ENCODE data around the gene TMEM233. TPM values are rescaled to one million over a fixed set of nuclear protein-coding genes. Genes with fewer than 3 reads are reported as not detected.

The TMEM233 gene
- total RNA-seq, 1 experiment from 2014 or later = 0.28 TPM

DNA sequence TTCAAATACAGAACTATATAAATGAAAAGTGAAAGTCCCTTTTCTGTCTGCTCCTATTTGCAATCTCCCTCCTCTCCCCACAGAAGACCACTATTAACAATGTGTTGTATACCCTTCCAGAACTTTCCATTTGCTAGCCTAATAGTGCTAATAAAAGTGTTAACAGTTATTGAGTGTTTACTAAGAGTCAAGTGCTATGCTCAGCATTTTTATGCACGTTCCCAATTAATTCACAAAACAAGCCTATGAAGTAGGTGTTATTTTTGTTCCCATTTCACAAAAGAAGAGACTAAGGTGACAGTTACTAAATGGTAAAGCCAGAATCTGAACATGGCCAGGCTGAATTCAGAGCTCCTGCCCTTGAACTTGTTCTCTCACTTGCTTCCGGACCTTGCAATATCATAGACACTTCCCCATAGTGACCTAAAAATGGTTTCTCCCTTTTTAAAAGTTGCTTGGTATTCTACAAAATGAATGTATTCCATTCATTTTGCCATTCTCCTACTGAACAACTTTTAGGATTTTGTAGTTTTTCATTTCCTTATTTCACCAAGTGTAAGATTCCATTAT is 72.7 kb downstream of the TMEM233 start:
- H3K4me3 Mint-ChIP-seq = no peak overlapping the region
- CTCF ChIA-PET = interaction anchor here (1.0 to 1.1 kb wide), 3 partner anchors 15 to 24 kb away, joined by 3 to 6 read pairs (median 4); no protein-coding TSS in a partner anchor

DNA sequence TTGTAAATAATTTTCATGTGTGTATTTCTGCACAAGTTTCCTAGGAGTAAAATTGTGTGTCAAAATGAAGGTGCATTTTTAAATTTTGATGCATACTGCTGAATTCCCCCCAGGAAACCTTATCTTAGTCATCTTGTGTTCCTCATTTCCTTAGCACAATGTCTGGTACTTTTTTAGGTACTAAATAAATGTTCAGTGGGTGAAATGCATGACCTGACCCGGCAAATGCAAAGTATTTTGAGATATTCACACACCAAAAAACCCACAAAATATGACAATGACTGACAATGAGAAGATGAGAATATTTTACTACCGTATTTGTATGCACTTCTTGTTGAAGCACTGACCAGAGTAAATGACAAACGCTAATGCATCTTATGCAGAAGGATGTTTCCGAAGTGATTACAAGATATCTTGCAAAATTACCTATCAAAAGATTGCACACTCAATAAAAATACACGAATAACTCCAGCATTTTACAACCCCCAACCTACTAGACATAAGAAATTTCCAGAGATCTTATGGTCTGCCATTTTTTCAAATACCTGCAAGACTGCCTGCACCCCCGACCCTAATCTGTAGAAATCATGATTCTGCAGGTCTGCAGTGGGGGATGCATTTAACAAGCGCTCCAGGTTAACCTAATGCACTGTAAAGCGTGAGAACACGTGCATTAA is 73.5 kb downstream of the TMEM233 start:
- Mint-ChIP-seq H3K27me3 (ENCODE audit: low read depth) (peaks cover 7% of the 10 kb centered on the region), H3K27ac (peak overlapping the region; percentile 78), H3K36me3 (peaks cover 22% of the 10 kb centered on the region), H3K4me3 (peak overlapping the region; percentile 93), H3K4me1 (peaks cover 13% of the 10 kb centered on the region), H3K9me3 (no peaks in the 10 kb centered on the region)
- DNase-seq (ENCODE audit: low spot score) (no peak), ATAC-seq (peak; percentile 10)
- TF ChIP-seq ZNF263 (CRISPR knock-in tag; IDR thresholded peaks at IDR 0.05; ENCODE audit: low read depth) (no peak), NFE2L1 (CRISPR knock-in tag; IDR thresholded peaks at IDR 0.05) (no peak), ZNF121 (CRISPR knock-in tag; IDR thresholded peaks at IDR 0.05) (no peak), GABPB1 (CRISPR knock-in tag; IDR thresholded peaks at IDR 0.05) (no peak)
- TF ChIP-seq, protein P1, sequence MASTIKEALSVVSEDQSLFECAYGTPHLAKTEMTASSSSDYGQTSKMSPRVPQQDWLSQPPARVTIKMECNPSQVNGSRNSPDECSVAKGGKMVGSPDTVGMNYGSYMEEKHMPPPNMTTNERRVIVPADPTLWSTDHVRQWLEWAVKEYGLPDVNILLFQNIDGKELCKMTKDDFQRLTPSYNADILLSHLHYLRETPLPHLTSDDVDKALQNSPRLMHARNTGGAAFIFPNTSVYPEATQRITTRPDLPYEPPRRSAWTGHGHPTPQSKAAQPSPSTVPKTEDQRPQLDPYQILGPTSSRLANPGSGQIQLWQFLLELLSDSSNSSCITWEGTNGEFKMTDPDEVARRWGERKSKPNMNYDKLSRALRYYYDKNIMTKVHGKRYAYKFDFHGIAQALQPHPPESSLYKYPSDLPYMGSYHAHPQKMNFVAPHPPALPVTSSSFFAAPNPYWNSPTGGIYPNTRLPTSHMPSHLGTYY (CRISPR knock-in tag; IDR thresholded peaks at IDR 0.05) = no peak
- ChIA-PET CTCF (interaction anchor here (0.6 to 2.0 kb wide), 18 partner anchors 9 to 511 kb away, joined by 3 to 20 read pairs (median 3); no protein-coding TSS in a partner anchor), POLR2A (interaction anchor here (0.5 kb wide), 1 partner anchor 11 kb away, joined by 4 read pairs; no protein-coding TSS in a partner anchor)

More for the DNA sequence above, 72.7 kb downstream of the TMEM233 start:
- Mint-ChIP-seq H3K4me1 (peaks cover 13% of the 10 kb centered on the region), H3K27ac (no peak overlapping the region), H3K27me3 (ENCODE audit: low read depth) (peaks cover 10% of the 10 kb centered on the region), H3K36me3 (peaks cover 14% of the 10 kb centered on the region), H3K9me3 (no peaks in the 10 kb centered on the region)
- TF ChIP-seq ZNF317 (CRISPR knock-in tag; IDR thresholded peaks at IDR 0.05; ENCODE audit: borderline replicate concordance, low read depth) (no peak), MXD4 (CRISPR knock-in tag; IDR thresholded peaks at IDR 0.05; ENCODE audit: borderline replicate concordance) (no peak), NFYB (CRISPR knock-in tag; conservative IDR thresholded peaks at IDR 0.05; ENCODE audit: low read depth) (no peak), GRHL2 (CRISPR knock-in tag; IDR thresholded peaks at IDR 0.05; ENCODE audit: insufficient replicate concordance, severe bottlenecking) (no peak), TCF7 (CRISPR knock-in tag; IDR thresholded peaks at IDR 0.05; ENCODE audit: low read depth) (no peak)
- ATAC-seq (no peak), DNase-seq (ENCODE audit: low spot score) (no peak)
- POLR2A ChIA-PET = no interaction called here

DNA sequence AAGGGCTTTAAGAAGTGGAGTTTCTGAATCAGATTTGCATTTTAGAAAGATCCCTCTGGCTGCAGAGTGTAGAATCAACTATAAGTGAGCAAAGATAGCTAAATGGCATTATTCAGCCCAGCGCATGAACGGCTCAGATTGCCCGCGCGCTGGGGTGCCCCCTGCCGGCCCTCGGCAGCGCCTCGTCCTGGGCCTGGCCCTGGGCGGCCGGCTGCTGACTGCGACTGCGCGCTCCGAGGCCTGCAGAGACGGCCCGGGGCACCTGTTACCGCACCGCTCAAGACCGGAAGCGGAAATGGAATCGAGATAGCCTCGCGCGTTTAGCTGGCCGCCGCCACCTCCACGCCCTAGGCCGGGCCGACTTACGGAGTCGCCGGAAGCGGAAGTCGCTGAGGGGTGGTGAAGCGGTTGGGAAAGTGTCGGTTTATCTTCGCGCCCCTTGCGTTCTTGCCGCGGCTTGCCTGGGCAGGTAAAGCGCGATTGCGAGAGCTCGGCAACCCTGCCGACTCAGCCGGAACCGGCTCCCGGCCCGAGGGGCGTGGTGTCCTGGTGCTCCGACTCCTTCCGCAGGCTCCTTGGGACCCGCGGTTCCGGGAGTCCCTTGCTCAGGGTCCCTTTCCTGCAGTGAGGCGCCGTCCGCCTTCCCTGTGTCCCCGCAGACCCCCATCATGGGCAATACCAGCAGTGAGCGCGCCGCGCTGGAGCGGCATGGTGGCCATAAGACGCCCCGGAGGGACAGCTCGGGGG is 74.2 kb downstream of the TMEM233 start, which contains the start of gene PRKAB1:
PRKAB1 (plus strand) TSS at position 557 of the 747 bp plus-strand sequence; CDS start at position 669, 112 bp downstream.
- peak within 1 kb of the TSS; percentile 93 for H3K4me3 Mint-ChIP-seq
- ChIA-PET CTCF (interaction anchor here (0.6 to 2.0 kb wide), 19 partner anchors 9 to 511 kb away, joined by 3 to 20 read pairs (median 3); no protein-coding TSS in a partner anchor), POLR2A (interaction anchor here (0.5 kb wide), 1 partner anchor 10 kb away, joined by 4 read pairs; no protein-coding TSS in a partner anchor)
- DNase-seq (ENCODE audit: low spot score) = peak; percentile 96
- ATAC-seq = peak; percentile 96
- peaks cover 13% of the 10 kb centered on the region for H3K4me1 Mint-ChIP-seq
- peak within 1 kb of the TSS; percentile 85 for H3K27ac Mint-ChIP-seq
- peaks cover 3% of the 10 kb centered on the region for H3K27me3 Mint-ChIP-seq (ENCODE audit: low read depth)
- peaks cover 29% of the 10 kb centered on the region for H3K36me3 Mint-ChIP-seq
- no peaks in the 10 kb centered on the region for H3K9me3 Mint-ChIP-seq
- TF ChIP-seq EMX1 (CRISPR knock-in tag; IDR thresholded peaks at IDR 0.05) = no peak
- TF ChIP-seq FOXK1 (CRISPR knock-in tag; IDR thresholded peaks at IDR 0.05) = peak; percentile 50; the same call in 1 of the 2 replicates
- TF ChIP-seq HMGA2 (CRISPR knock-in tag; IDR thresholded peaks at IDR 0.05) = no peak
- peak; percentile 90 for TF ChIP-seq ETV6 (CRISPR knock-in tag; IDR thresholded peaks at IDR 0.05)
- TF ChIP-seq, protein P2, sequence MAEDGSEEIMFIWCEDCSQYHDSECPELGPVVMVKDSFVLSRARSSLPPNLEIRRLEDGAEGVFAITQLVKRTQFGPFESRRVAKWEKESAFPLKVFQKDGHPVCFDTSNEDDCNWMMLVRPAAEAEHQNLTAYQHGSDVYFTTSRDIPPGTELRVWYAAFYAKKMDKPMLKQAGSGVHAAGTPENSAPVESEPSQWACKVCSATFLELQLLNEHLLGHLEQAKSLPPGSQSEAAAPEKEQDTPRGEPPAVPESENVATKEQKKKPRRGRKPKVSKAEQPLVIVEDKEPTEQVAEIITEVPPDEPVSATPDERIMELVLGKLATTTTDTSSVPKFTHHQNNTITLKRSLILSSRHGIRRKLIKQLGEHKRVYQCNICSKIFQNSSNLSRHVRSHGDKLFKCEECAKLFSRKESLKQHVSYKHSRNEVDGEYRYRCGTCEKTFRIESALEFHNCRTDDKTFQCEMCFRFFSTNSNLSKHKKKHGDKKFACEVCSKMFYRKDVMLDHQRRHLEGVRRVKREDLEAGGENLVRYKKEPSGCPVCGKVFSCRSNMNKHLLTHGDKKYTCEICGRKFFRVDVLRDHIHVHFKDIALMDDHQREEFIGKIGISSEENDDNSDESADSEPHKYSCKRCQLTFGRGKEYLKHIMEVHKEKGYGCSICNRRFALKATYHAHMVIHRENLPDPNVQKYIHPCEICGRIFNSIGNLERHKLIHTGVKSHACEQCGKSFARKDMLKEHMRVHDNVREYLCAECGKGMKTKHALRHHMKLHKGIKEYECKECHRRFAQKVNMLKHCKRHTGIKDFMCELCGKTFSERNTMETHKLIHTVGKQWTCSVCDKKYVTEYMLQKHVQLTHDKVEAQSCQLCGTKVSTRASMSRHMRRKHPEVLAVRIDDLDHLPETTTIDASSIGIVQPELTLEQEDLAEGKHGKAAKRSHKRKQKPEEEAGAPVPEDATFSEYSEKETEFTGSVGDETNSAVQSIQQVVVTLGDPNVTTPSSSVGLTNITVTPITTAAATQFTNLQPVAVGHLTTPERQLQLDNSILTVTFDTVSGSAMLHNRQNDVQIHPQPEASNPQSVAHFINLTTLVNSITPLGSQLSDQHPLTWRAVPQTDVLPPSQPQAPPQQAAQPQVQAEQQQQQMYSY (CRISPR knock-in tag; IDR thresholded peaks at IDR 0.05) = no peak
- TF ChIP-seq MYBL2 (CRISPR knock-in tag; IDR thresholded peaks at IDR 0.05) = peak; percentile 46; the same call in 1 of the 2 replicates
- TF ChIP-seq, protein P3, sequence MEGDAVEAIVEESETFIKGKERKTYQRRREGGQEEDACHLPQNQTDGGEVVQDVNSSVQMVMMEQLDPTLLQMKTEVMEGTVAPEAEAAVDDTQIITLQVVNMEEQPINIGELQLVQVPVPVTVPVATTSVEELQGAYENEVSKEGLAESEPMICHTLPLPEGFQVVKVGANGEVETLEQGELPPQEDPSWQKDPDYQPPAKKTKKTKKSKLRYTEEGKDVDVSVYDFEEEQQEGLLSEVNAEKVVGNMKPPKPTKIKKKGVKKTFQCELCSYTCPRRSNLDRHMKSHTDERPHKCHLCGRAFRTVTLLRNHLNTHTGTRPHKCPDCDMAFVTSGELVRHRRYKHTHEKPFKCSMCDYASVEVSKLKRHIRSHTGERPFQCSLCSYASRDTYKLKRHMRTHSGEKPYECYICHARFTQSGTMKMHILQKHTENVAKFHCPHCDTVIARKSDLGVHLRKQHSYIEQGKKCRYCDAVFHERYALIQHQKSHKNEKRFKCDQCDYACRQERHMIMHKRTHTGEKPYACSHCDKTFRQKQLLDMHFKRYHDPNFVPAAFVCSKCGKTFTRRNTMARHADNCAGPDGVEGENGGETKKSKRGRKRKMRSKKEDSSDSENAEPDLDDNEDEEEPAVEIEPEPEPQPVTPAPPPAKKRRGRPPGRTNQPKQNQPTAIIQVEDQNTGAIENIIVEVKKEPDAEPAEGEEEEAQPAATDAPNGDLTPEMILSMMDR (IDR thresholded peaks at IDR 0.05) = peak; percentile 50
- TF ChIP-seq, protein P4, sequence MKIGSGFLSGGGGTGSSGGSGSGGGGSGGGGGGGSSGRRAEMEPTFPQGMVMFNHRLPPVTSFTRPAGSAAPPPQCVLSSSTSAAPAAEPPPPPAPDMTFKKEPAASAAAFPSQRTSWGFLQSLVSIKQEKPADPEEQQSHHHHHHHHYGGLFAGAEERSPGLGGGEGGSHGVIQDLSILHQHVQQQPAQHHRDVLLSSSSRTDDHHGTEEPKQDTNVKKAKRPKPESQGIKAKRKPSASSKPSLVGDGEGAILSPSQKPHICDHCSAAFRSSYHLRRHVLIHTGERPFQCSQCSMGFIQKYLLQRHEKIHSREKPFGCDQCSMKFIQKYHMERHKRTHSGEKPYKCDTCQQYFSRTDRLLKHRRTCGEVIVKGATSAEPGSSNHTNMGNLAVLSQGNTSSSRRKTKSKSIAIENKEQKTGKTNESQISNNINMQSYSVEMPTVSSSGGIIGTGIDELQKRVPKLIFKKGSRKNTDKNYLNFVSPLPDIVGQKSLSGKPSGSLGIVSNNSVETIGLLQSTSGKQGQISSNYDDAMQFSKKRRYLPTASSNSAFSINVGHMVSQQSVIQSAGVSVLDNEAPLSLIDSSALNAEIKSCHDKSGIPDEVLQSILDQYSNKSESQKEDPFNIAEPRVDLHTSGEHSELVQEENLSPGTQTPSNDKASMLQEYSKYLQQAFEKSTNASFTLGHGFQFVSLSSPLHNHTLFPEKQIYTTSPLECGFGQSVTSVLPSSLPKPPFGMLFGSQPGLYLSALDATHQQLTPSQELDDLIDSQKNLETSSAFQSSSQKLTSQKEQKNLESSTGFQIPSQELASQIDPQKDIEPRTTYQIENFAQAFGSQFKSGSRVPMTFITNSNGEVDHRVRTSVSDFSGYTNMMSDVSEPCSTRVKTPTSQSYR (CRISPR knock-in tag; IDR thresholded peaks at IDR 0.05) = 0 out of 2 replicates have a peak, but pooled peaks have one; percentile 16
- TF ChIP-seq, protein P5, sequence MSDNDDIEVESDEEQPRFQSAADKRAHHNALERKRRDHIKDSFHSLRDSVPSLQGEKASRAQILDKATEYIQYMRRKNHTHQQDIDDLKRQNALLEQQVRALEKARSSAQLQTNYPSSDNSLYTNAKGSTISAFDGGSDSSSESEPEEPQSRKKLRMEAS (CRISPR knock-in tag; IDR thresholded peaks at IDR 0.05) = peak; percentile 86
- no peak for TF ChIP-seq ZNF317 (CRISPR knock-in tag; IDR thresholded peaks at IDR 0.05; ENCODE audit: borderline replicate concordance, low read depth)
